Skeletal muscle cell (primary cell): Measurements from ENCODE around the gene GCNT4.

Source experiments
- DNase-seq: peaks from one replicate; pipeline ENCODE4 v3.0.0-alpha.2; 2010; ENCODE audit warnings: low read depth
- H3K4me3 ChIP-seq: 2 replicates; pipeline ENCODE4 v1.5.1; 2011; ENCODE audit warnings: low read depth, mild to moderate bottlenecking, control low read depth, low read length, moderate library complexity

Gene GCNT4

GRCh38 chr5:75053304-75054133 lies 1.2 kb upstream of the GCNT4 start:
- peak overlapping the region; percentile 71 for H3K4me3 ChIP-seq
- no peak for DNase-seq

- peak overlapping the region; percentile 71 for H3K4me3 ChIP-seq
- no peak for DNase-seq
Observed at GRCh38 chr5:75053054-75053303, 621 bp upstream of the GCNT4 start.

- H3K4me3 ChIP-seq = no peak overlapping the region
- DNase-seq = no peak
Observed at GRCh38 chr5:75051217-75051751, 1.1 kb downstream of the GCNT4 start.

- H3K4me3 ChIP-seq = no peak overlapping the region
- DNase-seq = no peak
Observed at GRCh38 chr5:75050415-75050814, 1.9 kb downstream of the GCNT4 start.

DNA sequence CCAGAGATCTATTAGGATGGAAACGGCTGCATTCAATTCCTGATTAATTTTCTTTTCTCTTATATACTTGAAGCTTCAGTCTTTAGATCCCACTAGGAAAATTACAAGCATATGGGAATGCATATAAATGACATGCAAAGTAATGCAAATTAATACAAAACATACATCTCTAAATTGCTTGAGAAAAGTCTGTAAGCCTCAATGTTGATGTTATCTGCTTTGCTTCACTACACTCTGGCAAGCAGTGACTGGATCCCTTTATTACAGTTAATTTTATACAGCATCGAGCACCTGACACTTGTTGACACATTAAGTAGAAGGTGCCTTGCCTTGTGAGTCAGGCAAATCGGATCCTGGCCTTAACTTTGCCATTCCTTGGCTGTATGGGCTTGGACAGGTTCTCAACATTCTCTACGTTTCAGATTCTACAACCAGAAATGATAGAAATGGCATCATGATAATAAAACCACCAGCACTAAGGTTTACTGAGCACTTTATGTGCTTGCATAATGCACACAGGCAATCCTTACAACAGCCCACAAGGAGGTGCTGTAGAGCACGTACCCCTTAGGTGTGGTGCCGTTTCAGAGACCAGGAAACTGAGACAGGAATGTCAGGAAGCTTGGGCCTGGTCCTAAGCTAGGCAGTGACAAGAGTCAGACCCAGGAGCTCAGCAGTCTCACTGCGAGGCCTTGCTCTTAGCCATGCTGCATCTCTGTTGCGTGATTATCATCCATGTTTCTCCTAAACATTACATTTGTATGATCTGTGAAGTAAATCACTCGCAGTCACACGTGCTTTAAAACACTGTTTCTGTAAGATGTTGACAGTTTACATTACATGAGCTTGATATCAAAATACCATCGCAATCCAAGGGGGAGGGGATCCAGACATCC lies 2.7 kb downstream of the GCNT4 start:
- DNase-seq = no peak
- H3K4me3 ChIP-seq = no peak overlapping the region

- DNase-seq = no peak
- no peak overlapping the region for H3K4me3 ChIP-seq
Observed at GRCh38 chr5:75048457-75048953, 3.9 kb downstream of the GCNT4 start.

DNA sequence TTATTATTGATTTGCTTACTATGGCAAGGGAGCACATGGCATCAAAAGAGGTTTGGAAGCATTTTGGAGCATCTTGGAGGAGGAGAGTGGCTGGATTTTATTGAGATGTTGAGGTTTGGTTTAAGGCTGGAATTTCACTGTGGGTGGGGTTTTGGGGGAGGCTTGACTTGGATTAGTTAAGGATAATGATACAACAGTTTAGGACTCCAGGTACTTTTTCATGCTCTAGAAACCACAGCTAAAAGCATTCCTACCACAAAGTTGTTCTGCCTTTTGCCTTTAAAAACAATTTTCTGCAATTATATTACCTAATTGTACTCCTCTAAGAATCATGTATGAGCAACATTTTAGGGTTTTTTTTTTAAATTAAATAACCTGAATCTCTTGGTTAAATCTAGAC lies 5.0 kb downstream of the GCNT4 start:
- no peak for DNase-seq
- no peak overlapping the region for H3K4me3 ChIP-seq

DNA sequence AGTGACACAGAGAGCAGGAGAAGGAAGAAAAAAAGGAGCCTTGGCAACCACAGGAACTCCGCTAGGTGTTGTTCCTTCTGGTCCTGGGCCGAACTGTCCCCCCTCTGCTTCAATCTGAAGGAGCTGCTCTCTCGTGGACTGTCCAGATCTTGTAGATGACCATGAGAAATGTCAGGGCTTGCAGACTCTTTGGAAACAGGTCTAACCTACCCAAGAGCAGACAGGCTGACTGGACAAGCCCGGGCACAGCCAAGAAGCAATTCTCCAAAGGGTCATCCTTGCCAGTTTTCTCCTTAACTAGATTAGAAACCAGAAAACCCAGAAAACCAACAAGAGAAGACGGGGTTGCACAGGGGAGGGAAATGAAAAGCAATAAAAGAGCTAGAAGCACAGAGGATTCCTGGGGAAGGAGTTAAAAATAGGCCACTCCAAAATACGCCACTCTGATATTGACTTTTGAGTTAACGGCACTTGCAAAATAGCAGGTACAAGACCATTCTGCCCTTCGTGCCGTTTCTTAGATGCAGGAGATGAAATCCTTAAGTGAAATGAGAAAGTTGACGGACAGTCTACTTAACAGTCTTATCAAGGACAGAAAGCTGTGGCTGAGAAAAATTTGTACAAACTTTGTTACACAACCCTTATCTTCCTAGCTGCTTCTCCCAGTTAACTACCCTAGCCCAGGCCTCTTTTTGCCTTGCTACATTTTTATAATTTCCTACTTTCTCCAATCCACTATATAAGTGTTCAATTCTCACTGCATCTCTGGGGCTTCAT lies 5.8 kb downstream of the GCNT4 start:
- no peak overlapping the region for H3K4me3 ChIP-seq
- no peak for DNase-seq

DNA sequence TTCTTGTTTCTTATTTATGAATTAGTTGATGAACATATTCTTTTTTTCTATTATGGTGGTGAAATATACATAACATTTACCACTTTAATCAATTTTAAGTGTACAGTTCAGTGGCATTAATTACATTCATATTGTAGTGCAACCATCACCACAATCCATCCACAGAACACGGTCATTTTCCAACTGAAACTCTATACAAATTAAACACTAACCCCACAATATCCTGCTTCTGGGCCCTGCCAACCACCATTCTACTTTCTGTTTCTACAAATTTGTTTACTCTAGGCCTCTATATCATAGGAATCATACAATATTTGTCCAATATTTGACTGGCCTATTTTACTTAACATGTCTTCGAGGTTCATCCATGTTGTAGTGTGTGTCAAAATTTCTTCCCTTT lies 7.3 kb downstream of the GCNT4 start:
- no peak overlapping the region for H3K4me3 ChIP-seq
- DNase-seq = no peak

DNA sequence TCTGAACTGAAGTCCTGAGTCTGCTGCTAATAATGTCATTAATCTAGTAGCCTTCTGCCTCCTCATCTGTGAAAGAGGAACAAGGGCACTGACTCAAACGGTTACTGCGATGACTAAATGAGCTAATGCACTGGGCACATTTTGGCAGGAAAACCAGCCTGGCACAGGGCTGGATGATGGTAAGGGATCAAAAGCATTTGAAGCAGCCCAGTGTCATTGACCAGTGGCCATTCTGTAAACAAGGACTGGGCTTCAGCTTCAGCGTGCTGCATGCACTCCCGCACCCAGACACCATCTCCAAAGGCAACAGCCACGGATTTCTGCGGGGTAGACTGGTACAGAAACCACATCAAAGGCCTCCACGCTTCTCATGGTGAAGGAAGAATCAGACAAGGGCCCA lies 8.0 kb downstream of the GCNT4 start:
- H3K4me3 ChIP-seq = no peak overlapping the region
- no peak for DNase-seq

DNA sequence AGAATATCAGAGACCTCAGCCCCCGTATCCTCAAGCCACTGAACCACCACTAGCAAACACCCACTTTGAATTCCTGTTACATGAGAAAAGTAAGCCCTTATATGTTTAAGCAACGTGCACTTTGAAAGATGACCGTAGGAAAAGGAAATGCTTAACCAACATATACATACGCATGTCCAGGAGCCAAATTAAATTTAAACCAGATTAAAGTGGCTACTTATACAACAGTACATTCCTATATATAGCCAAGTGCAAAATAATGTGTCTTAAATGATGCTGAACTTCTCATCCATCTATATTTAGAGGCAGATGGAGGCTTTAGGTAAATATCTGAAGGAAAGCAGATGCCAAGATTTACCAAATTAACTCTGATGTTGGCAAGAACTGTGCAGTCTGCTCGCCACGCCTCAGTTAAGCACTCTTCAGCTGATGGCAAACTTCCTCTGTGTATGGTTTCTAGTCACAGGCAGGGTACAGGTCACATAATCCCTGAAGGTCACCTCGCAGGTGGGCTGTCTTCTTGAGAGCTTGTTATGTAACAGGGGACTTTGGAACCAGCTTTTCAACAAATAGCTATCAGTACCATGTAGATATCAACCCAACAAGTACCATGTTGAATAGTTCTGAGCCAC lies 8.6 kb downstream of the GCNT4 start:
- no peak overlapping the region for H3K4me3 ChIP-seq
- no peak for DNase-seq

- peak; percentile 51 for DNase-seq
- no peak overlapping the region for H3K4me3 ChIP-seq
Observed at GRCh38 chr5:75042522-75042921, 9.8 kb downstream of the GCNT4 start.

DNA sequence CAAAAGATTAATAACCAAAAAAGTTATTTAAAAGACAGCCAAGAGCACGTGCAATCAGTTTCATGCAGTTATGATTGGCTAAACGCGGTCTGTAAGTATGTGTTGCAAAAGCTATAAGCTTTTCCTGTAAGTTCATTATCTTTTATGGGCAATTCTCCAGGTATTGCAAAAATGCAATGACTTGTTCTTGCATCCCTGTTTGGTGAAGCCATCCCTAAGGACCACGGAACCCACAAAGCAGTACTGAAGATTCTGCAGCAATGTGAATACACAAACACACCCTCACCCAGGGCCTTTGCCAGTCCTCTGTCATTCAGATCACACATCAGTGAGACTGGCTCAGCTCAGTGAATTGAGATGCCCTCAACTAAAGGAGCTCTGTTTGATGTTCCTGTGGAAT lies 11.4 kb downstream of the GCNT4 start:
- DNase-seq = peak; percentile 72
- H3K4me3 ChIP-seq = no peak overlapping the region

GRCh38 chr5:75037106-75037505 lies 15.3 kb downstream of the GCNT4 start:
- peak; percentile 70 for DNase-seq
- H3K4me3 ChIP-seq = no peak overlapping the region

DNA sequence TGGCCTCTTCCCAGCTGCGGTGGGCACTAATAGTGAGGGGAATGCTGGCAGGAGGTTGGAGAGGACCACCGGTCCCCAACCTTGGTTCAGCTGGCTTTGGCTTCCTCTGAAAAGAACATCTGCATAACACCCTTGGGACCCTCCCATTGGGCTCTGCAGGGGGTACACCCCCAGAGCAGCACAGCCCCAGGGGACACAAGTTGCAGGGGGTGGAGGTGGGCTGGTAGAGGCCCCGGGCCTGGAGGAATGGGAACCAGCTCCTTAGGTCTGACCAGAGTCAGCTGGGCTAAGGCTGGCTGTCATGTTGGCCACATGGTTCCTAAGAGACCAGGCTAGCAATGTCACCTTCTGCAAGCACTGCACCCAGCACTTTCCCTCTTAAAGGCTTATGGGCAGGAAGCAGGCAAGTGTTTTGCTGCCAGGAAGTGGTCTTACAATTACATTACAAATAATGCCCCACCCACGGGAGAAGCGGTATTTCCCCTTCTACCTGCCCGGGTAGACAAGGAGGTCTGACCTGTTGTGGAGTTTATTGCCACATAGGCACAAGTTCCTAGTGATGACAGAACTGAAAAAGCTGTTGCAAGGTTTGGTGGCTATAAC lies 18.1 kb downstream of the GCNT4 start:
- DNase-seq = no peak
- no peak overlapping the region for H3K4me3 ChIP-seq

GRCh38 chr5:75031366-75031765 lies 21.0 kb downstream of the GCNT4 start:
- no peak overlapping the region for H3K4me3 ChIP-seq
- no peak for DNase-seq

- DNase-seq = no peak
- no peak overlapping the region for H3K4me3 ChIP-seq
Observed at GRCh38 chr5:75028090-75028489, 24.3 kb downstream of the GCNT4 start.

DNA sequence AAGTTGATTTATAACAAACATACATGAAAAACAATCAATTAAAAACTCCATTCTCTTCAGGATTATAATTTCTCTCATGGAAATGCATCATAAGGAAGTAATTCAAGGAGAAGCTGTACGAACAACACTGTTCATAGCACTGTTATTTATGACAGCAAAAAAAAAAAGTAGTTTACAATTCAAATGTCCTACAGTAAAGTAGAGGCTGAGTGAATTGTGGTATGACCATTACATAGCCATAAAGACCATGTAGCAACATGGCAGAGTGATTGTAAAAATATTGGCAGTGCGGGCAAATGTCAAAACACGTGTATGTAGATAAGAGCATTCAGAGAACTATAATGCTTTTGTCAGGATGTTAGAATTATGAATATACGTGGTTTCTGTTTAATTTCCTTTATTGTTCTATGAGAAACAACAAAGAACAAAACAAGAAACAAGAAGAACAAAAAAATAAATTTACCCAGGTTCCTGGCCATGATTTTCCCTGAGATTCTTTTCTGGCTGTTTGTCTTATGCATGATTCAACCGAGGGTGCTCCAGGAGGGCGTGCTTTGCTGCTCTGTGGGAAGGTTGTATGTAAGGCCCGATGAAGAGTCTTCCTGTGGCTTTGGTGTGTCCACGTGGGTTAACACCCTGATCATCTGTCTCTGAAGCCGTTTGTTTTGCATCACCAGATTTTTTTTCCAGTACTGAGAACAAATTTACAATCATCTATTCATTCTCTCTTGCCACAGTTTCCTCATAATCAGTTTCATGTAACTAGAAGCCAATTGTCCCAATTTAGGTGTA lies 28.8 kb downstream of the GCNT4 start:
- H3K4me3 ChIP-seq = no peak overlapping the region
- no peak for DNase-seq
